Endothelial cell (in vitro differentiated cells): ENCODE measurements around the gene PTPRN. TPM values are rescaled to one million over a fixed set of nuclear protein-coding genes. Genes with fewer than 3 reads are reported as not detected.
A peak's percentile ranks its signal among the peaks of the same experiment; 100 is the strongest.

Experiments
- DNase-seq: peaks from one replicate; pipeline ENCODE4 v3.0.0; 2021; ENCODE audit warnings: low spot score
- H3K27ac Mint-ChIP-seq: one replicate; pipeline ENCODE4 v1.8.0; 2021; ENCODE audit warnings: mixed read lengths, inconsistent platforms; ENCODE audit not compliant: unreplicated experiment
- H3K27me3 Mint-ChIP-seq: one replicate; pipeline ENCODE4 v1.8.0; 2021; ENCODE audit warnings: mild to moderate bottlenecking, moderate library complexity, mixed read lengths, inconsistent platforms; ENCODE audit not compliant: unreplicated experiment
- H3K36me3 Mint-ChIP-seq: one replicate; pipeline ENCODE4 v1.8.0; 2021; ENCODE audit warnings: mild to moderate bottlenecking, low read depth, mixed read lengths, inconsistent platforms; ENCODE audit not compliant: unreplicated experiment
- H3K4me1 Mint-ChIP-seq: one replicate; pipeline ENCODE4 v1.8.0; 2021; ENCODE audit warnings: mild to moderate bottlenecking, mixed read lengths, inconsistent platforms; ENCODE audit not compliant: unreplicated experiment
- H3K4me3 Mint-ChIP-seq: one replicate; pipeline ENCODE4 v1.8.0; 2021; ENCODE audit warnings: mild to moderate bottlenecking, mixed read lengths, inconsistent platforms; ENCODE audit not compliant: unreplicated experiment
- H3K9me3 Mint-ChIP-seq: one replicate; pipeline ENCODE4 v1.8.0; 2021; ENCODE audit warnings: mixed read lengths, inconsistent platforms; ENCODE audit not compliant: unreplicated experiment
- total RNA-seq: library from RNA; stranded (reverse); fragmentation: NEBNext Ultra II Directional; extraction: Animal tissue kit (Norgen Biotek cat#: 25700); gene quantifications from one replicate; pipeline ENCODE4 v1.2.1, GENCODE V29; 2021; ENCODE audit not compliant: unreplicated experiment
- TF ChIP-seq, protein P1 (sequence below): fragments of 200-600 bp; sonication (generic); IDR thresholded peaks from one replicate; pipeline ENCODE4 v1.5.0; 2021; ENCODE audit warnings: antibody characterized with exemption; ENCODE audit not compliant: unreplicated experiment

PTPRN gene
- total RNA-seq, 1 donor from 2014 or later, result 1.1 TPM

DNA sequence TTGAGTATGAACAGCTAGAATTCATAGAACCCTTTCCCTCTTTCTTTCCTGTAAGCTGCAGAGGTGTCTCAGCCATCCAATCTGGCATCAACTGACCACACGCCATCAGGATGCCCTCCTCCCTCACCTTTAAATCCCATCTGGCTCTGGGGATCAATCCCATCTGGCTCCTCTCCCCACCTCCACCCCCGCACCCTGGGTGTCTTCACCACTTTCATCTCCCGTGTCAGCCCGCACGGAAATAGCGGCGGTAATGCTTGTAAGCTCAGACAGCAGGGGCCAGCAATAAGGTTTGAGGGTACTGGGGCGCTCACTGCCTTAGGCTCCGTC is 56.7 kb downstream of the PTPRN start:
- Mint-ChIP-seq H3K27me3 (peaks cover 15% of the 10 kb centered on the region), H3K27ac (peak overlapping the region; percentile 30), H3K4me3 (peak overlapping the region; percentile 62), H3K36me3 (peaks cover 18% of the 10 kb centered on the region), H3K9me3 (no peaks in the 10 kb centered on the region), H3K4me1 (peaks cover 18% of the 10 kb centered on the region)
- TF ChIP-seq, protein P1, sequence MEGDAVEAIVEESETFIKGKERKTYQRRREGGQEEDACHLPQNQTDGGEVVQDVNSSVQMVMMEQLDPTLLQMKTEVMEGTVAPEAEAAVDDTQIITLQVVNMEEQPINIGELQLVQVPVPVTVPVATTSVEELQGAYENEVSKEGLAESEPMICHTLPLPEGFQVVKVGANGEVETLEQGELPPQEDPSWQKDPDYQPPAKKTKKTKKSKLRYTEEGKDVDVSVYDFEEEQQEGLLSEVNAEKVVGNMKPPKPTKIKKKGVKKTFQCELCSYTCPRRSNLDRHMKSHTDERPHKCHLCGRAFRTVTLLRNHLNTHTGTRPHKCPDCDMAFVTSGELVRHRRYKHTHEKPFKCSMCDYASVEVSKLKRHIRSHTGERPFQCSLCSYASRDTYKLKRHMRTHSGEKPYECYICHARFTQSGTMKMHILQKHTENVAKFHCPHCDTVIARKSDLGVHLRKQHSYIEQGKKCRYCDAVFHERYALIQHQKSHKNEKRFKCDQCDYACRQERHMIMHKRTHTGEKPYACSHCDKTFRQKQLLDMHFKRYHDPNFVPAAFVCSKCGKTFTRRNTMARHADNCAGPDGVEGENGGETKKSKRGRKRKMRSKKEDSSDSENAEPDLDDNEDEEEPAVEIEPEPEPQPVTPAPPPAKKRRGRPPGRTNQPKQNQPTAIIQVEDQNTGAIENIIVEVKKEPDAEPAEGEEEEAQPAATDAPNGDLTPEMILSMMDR, result no peak
- no peak for DNase-seq

DNA sequence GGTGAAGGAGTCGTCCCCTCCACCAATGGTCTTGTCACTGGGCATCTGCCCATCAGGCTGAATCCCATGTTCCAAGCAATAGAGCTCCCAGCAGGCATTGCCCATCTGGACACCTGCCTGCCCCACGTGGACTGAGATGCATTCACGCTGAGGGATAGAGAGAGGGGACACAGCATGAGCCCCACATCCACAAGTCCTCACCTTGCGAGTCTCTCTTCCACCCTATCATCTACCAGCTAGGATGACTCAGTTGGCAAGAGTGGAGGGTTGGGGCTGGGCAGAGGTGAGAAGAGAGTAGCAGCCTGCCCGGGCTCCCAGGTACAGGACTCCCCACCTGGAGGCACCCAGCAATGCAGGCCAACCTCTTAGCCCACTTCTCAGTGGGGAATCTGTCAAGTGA is 57.1 kb downstream of the PTPRN start:
- TF ChIP-seq, protein P1, result no peak
- H3K27me3 Mint-ChIP-seq, result peaks cover 14% of the 10 kb centered on the region
- H3K36me3 Mint-ChIP-seq, result peaks cover 18% of the 10 kb centered on the region
- H3K9me3 Mint-ChIP-seq, result no peaks in the 10 kb centered on the region
- no peak overlapping the region for H3K27ac Mint-ChIP-seq
- peak overlapping the region; percentile 62 for H3K4me3 Mint-ChIP-seq
- no peak for DNase-seq
- peaks cover 18% of the 10 kb centered on the region for H3K4me1 Mint-ChIP-seq

DNA sequence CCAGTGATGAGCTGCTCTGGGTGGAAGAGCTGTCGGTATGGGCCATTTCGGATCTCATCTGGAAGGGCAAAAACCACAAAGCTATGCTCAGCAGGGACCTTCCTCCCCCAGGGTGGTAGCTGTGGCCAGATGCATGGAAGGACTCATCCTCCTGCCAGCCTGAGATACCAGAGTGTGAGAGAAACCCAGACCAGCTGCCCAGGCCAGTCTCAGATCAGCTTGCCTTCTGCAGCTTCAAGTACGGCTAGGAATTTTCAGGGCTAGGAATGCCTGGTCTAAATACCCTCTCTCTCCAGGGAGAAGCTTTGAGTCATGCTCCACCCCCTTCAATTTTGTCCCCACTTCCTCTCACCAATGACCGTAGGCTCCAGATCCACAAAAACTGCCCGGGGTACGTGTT is 57.5 kb downstream of the PTPRN start:
- H3K36me3 Mint-ChIP-seq, result peaks cover 18% of the 10 kb centered on the region
- TF ChIP-seq, protein P1, result no peak
- no peak overlapping the region for H3K27ac Mint-ChIP-seq
- peaks cover 17% of the 10 kb centered on the region for H3K27me3 Mint-ChIP-seq
- peak overlapping the region; percentile 37 for H3K4me3 Mint-ChIP-seq
- no peaks in the 10 kb centered on the region for H3K9me3 Mint-ChIP-seq
- peaks cover 22% of the 10 kb centered on the region for H3K4me1 Mint-ChIP-seq
- no peak for DNase-seq

DNA sequence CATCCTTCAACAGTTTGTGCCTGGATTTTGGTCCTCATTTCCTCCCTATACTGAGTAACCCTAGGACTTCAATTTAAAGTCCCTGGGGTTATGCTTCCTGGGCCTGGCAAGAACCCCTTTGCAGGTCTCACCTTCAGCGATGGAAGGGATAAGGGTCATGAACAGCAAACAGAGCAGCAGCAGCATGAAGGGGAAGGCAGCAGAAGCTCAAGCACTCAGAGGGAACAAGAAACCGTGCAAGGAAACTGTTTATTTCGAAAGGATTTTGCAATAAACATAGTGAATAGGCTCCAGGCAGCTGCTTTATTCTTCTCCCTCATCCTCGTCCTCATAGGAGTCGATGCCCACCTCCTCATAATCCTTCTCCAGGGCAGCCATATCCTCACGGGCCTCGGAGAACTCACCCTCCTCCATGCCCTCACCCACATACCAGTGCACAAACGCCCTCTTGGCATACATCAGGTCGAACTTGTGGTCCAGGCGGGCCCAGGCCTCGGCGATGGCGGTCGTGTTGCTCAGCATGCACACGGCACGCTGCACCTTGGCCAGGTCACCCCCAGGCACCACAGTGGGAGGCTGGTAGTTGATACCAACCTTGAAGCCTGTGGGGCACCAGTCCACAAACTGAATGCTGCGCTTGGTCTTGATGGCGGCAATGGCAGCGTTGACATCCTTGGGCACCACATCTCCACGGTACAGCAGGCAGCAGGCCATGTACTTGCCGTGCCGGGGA is 59.0 kb downstream of the PTPRN start:
- Mint-ChIP-seq H3K9me3 (no peaks in the 10 kb centered on the region), H3K4me1 (peaks cover 27% of the 10 kb centered on the region), H3K27me3 (peaks cover 20% of the 10 kb centered on the region), H3K36me3 (peaks cover 18% of the 10 kb centered on the region), H3K27ac (no peak overlapping the region), H3K4me3 (no peak overlapping the region)
- TF ChIP-seq, protein P1, result no peak
- no peak for DNase-seq

DNA sequence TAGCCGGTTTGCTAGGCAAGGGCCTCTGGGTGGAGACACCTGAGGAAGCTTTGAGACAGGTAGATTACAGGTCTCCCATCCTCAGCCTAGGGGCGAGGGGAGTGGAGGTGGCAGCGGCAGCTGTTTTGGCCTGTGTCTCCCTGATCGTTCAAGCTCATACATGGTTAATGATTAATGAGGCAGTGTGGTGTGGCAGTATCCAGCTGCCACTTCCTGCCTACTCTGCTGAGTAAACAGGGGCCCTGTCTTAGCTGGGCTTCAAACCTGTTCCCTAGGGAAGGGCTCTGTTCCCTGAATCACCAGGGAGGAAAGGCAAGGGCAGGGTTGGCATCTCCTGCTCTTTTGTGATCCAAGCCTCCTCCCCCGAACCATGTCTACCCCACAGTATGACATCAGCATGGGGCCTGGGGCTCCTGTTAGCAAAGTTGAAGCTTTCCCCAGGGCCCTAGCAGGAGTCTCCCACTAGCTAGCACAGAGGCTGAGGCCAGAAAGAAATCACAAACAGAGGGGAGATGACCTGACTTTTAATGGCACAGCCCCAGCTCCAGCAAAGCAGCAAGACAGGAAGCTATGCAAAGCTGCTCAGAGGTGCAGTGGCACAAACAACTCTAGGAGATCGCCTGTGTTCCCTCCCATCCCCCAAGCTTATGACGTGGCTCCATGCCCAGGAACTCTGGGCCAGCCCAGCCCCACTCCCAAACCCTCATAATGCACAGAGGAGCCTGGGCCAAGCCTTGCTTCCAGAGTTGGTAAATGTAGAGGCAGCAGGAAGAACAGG is 59.8 kb downstream of the PTPRN start:
- DNase-seq, result peak; percentile 11
- Mint-ChIP-seq H3K4me1 (peaks cover 30% of the 10 kb centered on the region), H3K27ac (peak overlapping the region; percentile 83), H3K36me3 (peaks cover 14% of the 10 kb centered on the region), H3K4me3 (no peak overlapping the region), H3K9me3 (no peaks in the 10 kb centered on the region), H3K27me3 (peaks cover 18% of the 10 kb centered on the region)
- TF ChIP-seq, protein P1, result no peak
